GM21723 (cell line): ENCODE results near the gene DEK.
"Not testable (repeated sequence)": the region's sequence is repeated elsewhere in the genome, so short reads cannot be mapped to it uniquely, and the experiment has no call there.

Experiments used
- ATAC-seq: cut with Tn5 transposase; IDR thresholded peaks from one replicate; pipeline ENCODE4 v1.9.1; 2021; ENCODE audit warnings: mild to moderate bottlenecking, moderate library complexity; ENCODE audit not compliant: unreplicated experiment

The DEK gene

GRCh38 chr6:18207949-18208348, 56.4 kb downstream of the DEK start:
- no peak for ATAC-seq

DNA sequence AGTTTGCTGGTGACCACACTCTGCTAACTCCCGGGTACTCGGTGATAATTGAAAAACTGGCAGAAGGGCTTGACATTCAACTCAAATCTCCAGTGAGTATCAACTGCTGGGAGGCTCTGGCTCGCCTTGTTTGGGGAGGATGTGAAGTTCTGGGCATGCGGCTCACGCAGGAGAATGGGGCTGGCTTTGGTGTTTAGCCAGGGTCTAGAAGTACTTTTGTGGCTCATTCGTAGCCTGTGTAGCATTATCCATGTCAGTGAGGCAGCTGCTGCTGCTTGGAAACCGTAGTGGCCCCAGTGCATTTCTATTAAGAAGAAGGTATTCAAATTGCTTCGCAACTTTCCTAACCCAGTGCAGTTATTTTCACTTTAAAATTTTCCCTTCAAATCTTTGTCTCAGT, 56.9 kb downstream of the DEK start:
- ATAC-seq, result no peak

DNA sequence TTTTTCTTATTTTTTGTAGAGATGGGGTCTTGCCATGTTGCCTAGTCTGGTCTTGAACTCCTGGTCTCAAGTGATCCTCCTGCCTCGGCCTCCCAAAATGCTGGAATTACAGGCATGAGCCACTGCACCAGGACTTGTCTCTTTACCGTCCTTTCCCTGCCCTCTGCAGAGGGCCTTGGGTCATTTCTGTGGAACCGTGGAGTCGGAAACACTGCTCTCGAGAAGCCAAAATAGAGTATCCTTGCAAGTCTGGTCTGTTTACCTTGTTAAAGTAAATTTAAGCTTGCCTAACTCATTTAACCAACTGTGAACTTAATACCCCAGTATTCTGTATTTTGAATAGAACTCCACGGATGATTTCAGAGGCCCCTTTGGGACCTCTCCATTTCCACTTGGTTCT, 57.7 kb downstream of the DEK start:
- ATAC-seq, result no peak

DNA sequence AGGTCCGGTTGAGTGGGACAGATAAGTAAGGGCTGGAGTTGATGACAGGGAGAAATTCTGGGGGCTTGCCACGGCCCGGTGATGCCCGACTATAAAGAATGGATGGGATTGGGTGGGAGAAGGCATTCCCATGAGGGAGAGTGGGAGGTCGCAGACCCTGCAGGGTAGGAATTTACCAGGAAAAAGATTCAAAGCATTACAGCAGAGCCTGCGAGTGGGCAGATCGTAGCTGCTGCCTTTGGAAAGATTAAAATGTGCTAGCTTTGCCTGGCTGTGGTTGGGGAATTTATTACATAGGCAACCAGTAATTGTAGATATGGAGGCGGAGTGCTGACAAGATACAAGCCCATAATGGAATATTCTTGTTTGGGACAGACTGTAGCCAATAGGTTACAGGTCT, 59.6 kb downstream of the DEK start:
- no peak for ATAC-seq

DNA sequence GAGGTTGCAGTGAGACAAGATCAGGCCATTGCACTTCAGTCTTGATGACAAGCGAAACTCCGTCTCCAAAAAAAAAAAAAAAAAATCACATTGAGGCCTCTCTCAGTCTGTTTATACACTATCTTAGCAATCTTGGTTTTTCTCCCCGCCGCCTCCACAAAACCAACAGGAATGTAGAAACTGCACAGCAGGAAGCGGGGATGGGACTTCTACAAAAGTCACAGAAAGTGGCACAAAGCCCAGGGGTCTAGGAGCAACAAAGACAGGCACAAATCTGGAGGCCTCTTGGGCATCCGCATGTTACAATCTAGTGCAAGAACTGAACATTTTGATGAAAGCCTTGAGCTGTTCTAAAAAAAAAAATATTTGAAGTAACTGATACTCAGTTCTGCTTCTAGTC, 60.5 kb downstream of the DEK start:
- ATAC-seq, result no peak

DNA sequence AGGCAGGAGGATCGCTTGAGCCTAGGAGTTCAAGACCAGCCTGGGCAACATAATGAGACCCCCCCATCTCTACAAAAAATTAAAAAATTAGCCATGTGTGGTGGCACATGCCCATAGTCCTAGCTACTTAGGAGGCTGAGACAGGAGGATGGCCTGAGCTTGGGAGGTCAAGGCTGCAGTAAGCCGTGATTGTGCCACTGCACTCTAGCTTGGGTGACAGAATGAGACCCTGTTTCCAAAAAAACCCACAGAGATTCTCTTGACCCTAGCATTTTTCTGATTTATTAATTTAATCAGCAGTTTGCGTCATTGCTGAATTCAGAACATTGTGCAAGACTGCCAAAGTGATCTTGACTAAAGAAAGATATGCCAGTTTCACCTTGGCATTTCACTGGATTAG, 72.3 kb downstream of the DEK start:
- no peak for ATAC-seq

DNA sequence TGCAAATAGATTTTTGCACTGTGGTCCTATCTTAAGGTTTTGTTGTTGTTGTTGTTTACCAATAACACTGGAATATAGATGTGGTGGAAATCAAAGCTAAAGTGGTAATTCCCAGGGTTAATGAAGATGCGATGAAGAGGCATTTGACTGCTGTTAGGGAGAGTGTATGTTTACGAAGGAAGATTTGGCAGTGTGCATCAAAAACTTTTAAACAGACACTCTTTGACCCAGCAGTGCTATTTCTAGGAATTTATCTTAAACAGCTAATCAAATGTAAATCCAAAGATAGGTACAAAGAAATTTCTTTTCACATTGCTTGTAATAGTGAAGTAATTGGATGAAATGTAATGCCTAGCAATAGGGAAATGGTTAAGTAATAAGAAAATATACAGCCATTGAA, 75.1 kb downstream of the DEK start:
- ATAC-seq, result no peak

DNA sequence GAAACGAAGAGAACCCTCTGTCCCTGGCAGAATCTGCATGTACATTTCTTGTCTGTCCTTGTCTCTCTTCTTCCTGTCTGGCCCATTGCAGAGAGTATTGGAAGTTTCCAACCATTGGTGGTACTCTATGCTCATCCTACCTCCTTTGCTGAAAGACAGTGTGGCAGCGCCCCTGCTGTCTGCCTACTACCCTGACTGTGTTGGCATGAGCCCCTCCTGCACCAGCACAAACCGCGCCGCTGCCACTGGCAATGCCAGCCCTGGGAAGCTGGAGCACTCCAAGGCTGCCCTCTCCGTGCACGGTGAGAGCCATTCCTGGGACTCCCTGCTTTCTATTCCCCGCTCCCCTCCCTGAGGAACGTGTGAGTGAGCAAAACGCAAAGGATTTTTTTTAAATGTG, 76.6 kb downstream of the DEK start:
- ATAC-seq, result no peak

GRCh38 chr6:18186540-18187250, 77.6 kb downstream of the DEK start:
- ATAC-seq, result no peak

DNA sequence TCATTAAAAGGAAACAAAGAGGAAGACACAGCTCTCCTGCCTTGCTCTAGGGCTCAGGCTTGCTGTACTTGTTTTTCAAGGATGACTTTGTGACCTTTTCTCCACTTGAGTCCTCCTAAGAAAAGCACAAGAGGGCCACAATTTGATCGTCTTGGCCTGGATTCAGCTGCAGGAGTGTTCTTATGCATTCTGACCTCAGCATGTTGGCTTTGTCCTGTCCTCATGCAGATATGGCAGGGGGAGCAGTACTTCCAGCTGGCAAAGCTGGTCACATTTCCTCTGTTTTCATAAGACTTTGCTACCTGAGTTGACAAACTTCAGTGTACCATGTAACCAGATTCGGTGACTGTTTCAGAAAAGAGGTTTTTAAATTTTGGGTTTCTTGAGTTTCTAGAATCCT, 78.3 kb downstream of the DEK start:
- no peak for ATAC-seq

DNA sequence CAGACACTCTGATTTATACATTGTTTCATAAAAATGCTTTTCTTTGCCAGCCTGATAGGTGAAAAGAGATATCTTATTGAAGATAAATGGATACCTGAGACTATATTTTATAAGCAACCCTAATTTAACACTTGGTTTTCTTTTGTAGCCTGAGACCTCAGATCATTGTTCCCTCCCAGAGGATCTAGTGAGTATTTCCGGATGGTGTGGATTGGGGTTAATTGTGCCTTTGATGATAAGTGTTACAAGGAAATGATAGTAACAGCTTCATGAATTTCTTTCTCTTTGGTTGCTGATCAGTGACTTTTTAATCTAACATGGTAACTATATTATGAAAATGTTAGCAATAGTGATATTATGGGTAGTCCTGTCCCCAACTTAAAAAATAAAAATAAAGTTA, 78.7 kb downstream of the DEK start:
- no peak for ATAC-seq

GRCh38 chr6:18183766-18184165, 80.6 kb downstream of the DEK start:
- ATAC-seq, result no peak

DNA sequence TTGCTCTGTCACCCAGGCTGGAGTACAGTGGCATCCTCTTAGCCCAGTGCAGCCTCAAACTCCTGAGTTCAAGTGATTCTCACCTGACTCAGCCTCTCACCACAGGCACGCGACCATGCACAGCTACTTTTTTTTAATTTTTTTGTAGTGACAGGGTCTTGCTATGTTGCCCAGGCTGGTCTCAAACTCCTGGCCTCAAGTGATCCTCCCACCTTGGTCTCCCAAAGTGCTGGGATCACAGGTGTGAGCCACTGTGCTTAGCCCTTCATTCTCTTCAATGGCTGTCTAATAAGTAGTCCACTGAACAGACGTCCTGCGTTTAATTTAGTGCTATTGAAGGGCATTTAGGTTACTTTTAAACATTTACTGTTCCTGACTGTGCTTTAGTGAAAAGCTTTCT, 81.8 kb downstream of the DEK start:
- ATAC-seq, result no peak

DNA sequence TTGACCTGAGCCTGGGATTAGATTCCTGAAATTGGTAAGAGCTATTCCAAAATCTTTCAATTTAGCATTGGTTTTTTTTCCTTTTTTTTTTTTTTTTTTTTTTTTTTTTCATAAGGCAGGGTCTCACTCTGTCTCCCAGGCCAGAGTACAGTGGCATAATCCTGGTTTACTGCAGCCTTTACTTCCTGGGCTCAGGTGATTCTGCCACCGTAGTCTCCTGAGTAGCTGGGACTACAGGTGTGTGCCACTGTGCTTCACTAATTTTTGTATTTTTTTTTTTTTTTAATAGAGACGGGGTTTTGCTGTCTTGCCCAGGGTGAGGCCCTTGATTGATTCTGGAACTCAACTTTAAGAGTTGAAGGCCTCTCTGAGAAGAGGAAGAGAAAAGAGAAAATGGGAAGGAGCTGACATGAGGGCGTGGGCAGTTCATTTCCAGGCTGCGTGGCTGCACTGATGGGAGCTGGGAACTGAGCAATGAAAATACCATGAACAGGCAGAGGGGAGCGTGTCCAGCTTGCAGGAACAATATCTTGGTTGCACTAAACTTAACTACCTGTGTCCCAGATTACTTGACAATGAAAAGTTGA, 84.5 kb downstream of the DEK start:
- ATAC-seq, result no peak

- no peak for ATAC-seq
Measured at GRCh38 chr6:18178960-18179615, 85.2 kb downstream of the DEK start.

DNA sequence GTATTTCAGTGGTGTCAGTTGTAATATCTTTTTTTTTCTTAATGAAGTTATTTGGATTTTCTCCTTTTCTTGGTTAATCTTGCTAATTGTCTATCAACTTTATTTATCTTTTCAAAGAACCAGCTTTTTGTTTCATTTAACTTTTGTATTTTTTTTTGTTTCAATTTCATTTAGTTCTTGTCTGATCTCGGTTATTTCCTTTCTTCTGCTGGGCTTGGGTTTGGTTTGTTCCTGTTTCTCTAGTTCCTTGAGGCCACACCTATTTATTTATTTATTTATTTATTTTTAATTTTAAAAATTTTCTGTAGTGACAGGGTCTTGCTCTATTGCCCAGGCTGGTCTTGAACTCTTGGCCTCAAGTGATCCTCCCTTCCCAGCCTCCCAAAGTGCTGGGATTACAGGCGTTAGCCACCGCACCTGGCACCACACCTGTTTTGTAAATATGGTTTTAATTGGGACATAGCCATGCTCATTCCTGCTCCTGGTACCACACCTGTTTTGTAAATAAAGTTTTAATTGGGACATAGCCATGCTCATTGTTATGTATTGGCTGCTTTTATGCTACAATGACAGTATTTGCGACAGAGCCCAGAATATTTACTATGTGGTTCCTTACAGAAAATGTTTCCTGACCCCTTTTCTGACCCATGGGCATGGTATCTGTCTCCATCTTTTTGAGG, 86.9 kb downstream of the DEK start:
- ATAC-seq, result no peak

GRCh38 chr6:18176198-18176597, 88.1 kb downstream of the DEK start:
- ATAC-seq, result not testable (repeated sequence)
